C4-2B (cell line): ENCODE measurements around the gene ETV6.

ENCODE experiments used
- CTCF ChIP-seq: fragments of 450-650 bp; conservative IDR thresholded peaks from 2 replicates; pipeline ENCODE4 v1.5.1; 2017; ENCODE audit warnings: mild to moderate bottlenecking
- ZFX ChIP-seq: fragments of 450-650 bp; IDR thresholded peaks from 2 replicates; pipeline ENCODE4 v1.6.1; 2017

DNA sequence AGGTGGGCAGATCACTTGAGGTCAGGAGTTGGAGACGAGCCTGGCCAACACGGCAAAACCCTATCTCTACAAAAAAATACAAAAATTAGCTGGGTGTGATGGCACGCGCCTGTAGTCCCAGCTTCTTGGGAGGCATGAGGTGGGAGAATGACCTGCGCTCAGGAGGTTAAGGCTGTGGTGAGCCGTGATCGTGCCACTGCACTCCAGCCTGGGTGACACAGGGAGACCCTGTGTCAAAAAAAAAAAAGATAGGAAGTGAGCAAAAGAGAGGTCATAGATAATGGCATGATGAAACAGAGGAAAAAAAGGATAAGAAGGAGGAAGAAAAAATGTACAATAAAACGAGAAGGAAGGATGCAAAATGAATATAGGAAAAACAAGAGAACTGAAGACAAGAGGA is 159.5 kb downstream of the ETV6 start:
- no peak for TF ChIP-seq CTCF
- TF ChIP-seq ZFX: no peak
